Measurements from ENCODE around the gene SEMA3F.

- TF ChIP-seq CTCF (IDR thresholded peaks at IDR 0.05): no peak
- TF ChIP-seq POLR2A (IDR thresholded peaks at IDR 0.05): no peak
Observed at GRCh38 chr3:50118237-50118636, 36.9 kb upstream of the SEMA3F start.
